Body of pancreas (tissue), 4 donors: Measurements from ENCODE around the gene NPTX1. TPM values are rescaled to one million over a fixed set of nuclear protein-coding genes. Genes with fewer than 3 reads are reported as not detected.

Experiments
- ATAC-seq: fragments of 150-250 bp; one replicate; pipeline ENCODE4 v1.9.1; 2016
- DNase-seq, 4 donors: peaks; one replicate each; pipeline ENCODE4 v3.0.0-alpha.2; 2019
- H3K27ac ChIP-seq, 4 donors: fragments of 200-600 bp; sonication (generic); 1 replicate in 3 of 4; 2 replicates in 1 of 4; pipeline versions ENCODE4 v1.5.1 to v1.6.1; 2016 to 2019; ENCODE audit warnings: mild to moderate bottlenecking in 1 of 4, mixed read lengths in 1 of 4, moderate library complexity in 1 of 4
- H3K27me3 ChIP-seq, 2 donors: fragments of 200-600 bp; sonication (generic); one replicate each; pipeline ENCODE4 v1.6.0; 2016; ENCODE audit warnings: mild to moderate bottlenecking in 1 of 2
- H3K36me3 ChIP-seq, 2 donors: fragments of 200-600 bp; sonication (generic); replicated peaks in 1 of 2; 2 replicates each; pipeline ENCODE4 v1.5.1; 2016; ENCODE audit warnings: low read depth in 2 of 2; ENCODE audit not compliant: insufficient read depth in 1 of 2
- H3K4me1 ChIP-seq: fragments of 200-600 bp; sonication (generic); one replicate; pipeline ENCODE4 v1.6.0; 2016
- H3K4me3 ChIP-seq, 2 donors: fragments of 200-600 bp; sonication (generic); 1 replicate in 1 of 2; 2 replicates in 1 of 2; pipeline ENCODE4 v1.5.1; 2016 to 2019
- H3K9me3 ChIP-seq, 3 donors: fragments of 200-600 bp; sonication (generic); 1 replicate in 2 of 3; 2 replicates in 1 of 3; pipeline ENCODE4 v1.5.1; 2016
- POLR2A ChIP-seq, 3 donors: fragments of 450-650 bp; IDR thresholded peaks; one replicate each; pipeline ENCODE4 v1.6.1; 2016; ENCODE audit warnings: antibody characterized with exemption in 3 of 3, mild to moderate bottlenecking in 2 of 3
- WGBS, 2 donors: methylation state at CpG; one replicate each; pipeline ENCODE4 v1.1.5; 2017; 5-methylcytosine and 5-hydroxymethylcytosine counted together
- intact Hi-C: fragments of 100-400 bp; cut with DNase I; formaldehyde crosslinking; loops from one replicate; pipeline ENCODE4 v1.15.1; 2023
- total RNA-seq, 2 donors: library from RNA; depleted of rRNA; stranded (reverse); fragments of >200 nt; gene quantifications; one replicate each; pipeline ENCODE4 v1.1.0, GENCODE V29; 2016
- TF ChIP-seq, protein P1 (sequence below), 7 experiments: fragments of 450-650 bp in 4 of 7; fragments of 200-600 bp in 3 of 7; sonication (generic) in 3 of 7; IDR thresholded peaks; one replicate each; pipeline ENCODE4 v1.5.1; 2016 to 2019; ENCODE audit warnings: antibody characterized with exemption in 7 of 7

NPTX1 gene
- total RNA-seq, 2 donors from 2014 or later = 0.26 TPM; not detected in 1

DNA sequence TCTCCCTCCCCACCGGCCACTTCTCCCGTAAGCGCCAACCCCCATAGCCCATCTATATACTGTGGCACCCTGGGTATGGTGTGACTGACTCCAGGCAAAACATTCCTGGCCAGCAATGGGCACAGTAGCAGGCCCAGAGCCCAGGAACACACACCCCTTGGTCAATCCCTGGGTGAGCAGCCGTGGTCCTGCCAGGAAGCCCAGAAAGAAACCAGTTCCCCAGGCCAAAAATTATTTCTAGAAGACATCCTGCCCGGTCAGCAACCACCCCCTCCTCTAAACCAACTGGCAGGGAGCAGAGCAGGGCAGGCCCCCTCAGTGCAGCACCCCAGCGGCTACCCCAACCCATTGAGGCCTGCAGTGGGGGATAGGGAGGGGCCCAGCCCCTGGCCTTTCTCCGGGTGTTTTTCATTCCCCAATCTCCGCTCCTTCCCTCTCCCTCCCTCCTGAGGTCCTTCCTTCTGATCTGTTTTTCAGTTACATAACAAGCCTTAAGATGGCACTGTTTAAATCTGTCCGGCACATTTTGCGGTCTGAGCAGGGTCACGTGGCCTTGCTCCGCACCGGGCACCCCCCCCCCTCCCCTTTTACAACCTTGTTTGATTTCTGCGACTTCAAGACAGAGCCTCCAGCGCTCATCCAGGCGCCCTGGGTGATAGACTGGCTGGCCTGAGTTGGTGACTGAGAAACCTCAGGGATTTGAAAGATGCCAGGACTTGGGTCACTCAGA is 2.0 kb downstream of the NPTX1 start:
- intact Hi-C loops = no loop called here
- ATAC-seq = no peak
- Histone ChIP-seq H3K4me3 (no peak overlapping the region), H3K9me3 (no peaks in the 10 kb centered on the region), H3K27ac (no peak overlapping the region), H3K36me3 (no peaks in the 10 kb centered on the region), H3K27me3 (peaks cover 0 to 52% of the 10 kb centered on the region in 2 donors), H3K4me1 (peaks cover 43% of the 10 kb centered on the region)
- whole genome bisulfite sequencing, 2 donors = 22 to 28% methylated on average over 14 to 16 of the region's 16 CpGs
- TF ChIP-seq POLR2A (IDR thresholded peaks at IDR 0.05) = no peak
- TF ChIP-seq, protein P1, sequence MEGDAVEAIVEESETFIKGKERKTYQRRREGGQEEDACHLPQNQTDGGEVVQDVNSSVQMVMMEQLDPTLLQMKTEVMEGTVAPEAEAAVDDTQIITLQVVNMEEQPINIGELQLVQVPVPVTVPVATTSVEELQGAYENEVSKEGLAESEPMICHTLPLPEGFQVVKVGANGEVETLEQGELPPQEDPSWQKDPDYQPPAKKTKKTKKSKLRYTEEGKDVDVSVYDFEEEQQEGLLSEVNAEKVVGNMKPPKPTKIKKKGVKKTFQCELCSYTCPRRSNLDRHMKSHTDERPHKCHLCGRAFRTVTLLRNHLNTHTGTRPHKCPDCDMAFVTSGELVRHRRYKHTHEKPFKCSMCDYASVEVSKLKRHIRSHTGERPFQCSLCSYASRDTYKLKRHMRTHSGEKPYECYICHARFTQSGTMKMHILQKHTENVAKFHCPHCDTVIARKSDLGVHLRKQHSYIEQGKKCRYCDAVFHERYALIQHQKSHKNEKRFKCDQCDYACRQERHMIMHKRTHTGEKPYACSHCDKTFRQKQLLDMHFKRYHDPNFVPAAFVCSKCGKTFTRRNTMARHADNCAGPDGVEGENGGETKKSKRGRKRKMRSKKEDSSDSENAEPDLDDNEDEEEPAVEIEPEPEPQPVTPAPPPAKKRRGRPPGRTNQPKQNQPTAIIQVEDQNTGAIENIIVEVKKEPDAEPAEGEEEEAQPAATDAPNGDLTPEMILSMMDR (IDR thresholded peaks at IDR 0.05) = no peak
- no peak for DNase-seq

DNA sequence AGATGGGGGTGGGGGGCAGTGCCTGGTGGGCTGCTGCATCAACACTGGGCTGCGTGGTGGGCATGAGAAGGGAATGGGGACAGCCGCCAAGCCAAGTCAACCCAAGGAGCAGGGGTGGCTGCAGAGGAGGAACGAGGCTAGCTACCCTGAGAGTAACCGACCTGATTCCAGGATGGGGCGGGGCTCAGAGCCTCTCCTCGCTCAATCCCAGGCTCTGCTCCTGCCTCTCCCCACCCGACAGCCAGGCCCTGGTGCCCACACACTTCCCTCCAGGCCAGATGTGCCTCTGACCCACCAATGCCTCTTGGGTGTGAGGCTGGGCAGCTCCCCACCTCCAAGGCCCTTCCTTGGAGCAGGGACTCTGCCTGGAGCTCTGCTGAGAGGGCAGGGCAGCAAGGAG is 2.7 kb downstream of the NPTX1 start:
- intact Hi-C loops = no loop called here
- Histone ChIP-seq H3K4me1 (peaks cover 42% of the 10 kb centered on the region), H3K36me3 (no peaks in the 10 kb centered on the region), H3K9me3 (no peaks in the 10 kb centered on the region), H3K27me3 (peaks cover 0 to 45% of the 10 kb centered on the region in 2 donors), H3K4me3 (no peak overlapping the region), H3K27ac (no peak overlapping the region)
- TF ChIP-seq POLR2A (IDR thresholded peaks at IDR 0.05) = no peak
- TF ChIP-seq, protein P1 (IDR thresholded peaks at IDR 0.05) = no peak
- no peak for ATAC-seq
- no peak for DNase-seq
- 61% methylated on average over 7 of the region's 7 CpGs; no CpG with 5 or more reads in 1 of the 2 donors for whole genome bisulfite sequencing, 2 donors

DNA sequence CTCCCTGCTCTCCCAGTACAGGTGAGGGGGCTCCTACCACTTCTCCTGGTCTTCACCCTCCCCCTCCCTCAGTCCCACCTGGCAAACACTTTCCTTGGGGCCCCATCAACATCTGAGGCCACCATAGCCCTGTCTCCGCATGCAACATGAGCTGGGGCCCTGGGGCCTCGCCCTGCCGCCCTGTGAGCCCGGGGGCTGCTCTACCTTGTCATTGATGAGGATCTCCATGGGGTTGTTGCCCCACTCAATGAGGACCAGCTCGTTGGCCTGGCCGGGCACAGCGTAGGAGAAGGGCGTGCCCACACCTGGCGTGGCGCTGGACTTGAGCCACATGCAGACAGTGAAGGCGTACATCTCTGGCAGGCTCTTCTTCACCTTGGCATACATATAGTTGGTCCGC is 3.4 kb downstream of the NPTX1 start:
- Histone ChIP-seq H3K9me3 (no peaks in the 10 kb centered on the region), H3K27ac (no peak overlapping the region), H3K4me1 (peaks cover 35% of the 10 kb centered on the region), H3K27me3 (peaks cover 0 to 43% of the 10 kb centered on the region in 2 donors), H3K36me3 (no peaks in the 10 kb centered on the region), H3K4me3 (no peak overlapping the region)
- no peak for ATAC-seq
- DNase-seq = no peak
- 84 to 90% methylated on average over 9 to 12 of the region's 12 CpGs for WGBS, 2 donors
- TF ChIP-seq, protein P1 (IDR thresholded peaks at IDR 0.05) = no peak
- TF ChIP-seq POLR2A (IDR thresholded peaks at IDR 0.05) = no peak
- intact Hi-C loops = no loop called here

DNA sequence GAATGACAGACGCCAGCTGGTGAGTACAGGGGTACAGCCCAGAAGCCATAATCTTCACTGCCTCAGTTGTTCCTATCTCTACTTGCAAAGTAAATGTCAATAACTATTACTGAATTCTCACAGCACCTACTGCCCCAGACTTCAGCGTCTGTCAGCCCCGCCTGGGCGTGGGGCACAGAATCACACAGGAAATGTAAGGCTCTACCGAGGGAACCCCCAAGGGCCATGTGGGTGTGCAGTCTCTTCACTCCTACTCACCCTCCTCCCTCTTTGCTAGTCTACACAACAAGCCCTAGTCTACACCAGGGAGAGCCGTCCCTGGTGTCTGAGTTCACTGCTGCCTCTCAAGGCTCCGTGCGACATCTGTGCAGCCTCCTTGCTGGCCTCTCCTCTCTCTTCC is 4.5 kb downstream of the NPTX1 start:
- Histone ChIP-seq H3K9me3 (no peaks in the 10 kb centered on the region), H3K4me3 (no peak overlapping the region), H3K4me1 (peaks cover 24% of the 10 kb centered on the region), H3K27ac (no peak overlapping the region), H3K27me3 (peaks cover 0 to 36% of the 10 kb centered on the region in 2 donors), H3K36me3 (no peaks in the 10 kb centered on the region)
- TF ChIP-seq, protein P1 (IDR thresholded peaks at IDR 0.05) = no peak
- TF ChIP-seq POLR2A (IDR thresholded peaks at IDR 0.05) = no peak
- WGBS, 2 donors = 75 to 76% methylated on average over 8 of the region's 8 CpGs
- no peak for ATAC-seq
- intact Hi-C loops = no loop called here
- DNase-seq = no peak

DNA sequence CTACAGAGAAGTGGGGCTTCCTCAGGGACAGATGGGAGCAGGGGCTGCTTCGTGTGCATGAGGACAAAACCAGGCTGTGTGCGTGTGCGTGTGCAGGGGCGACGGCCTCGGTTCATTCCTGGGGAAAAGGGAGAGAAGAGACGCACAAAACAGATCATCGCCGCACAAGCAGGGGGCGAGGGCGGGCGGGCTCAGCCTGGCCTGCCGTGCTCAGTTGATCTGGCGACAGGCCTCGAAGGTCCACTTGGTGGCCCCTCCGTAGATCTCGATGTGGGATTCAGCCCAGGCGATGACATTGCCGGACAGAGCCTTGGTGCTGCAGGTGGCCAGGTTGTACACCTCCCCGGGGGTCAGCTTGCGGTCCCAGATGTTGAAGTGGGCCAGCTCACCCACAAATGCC is 5.8 kb downstream of the NPTX1 start:
- Histone ChIP-seq H3K27me3 (peaks cover 0 to 24% of the 10 kb centered on the region in 2 donors), H3K4me3 (no peak overlapping the region), H3K27ac (no peak overlapping the region), H3K36me3 (no peaks in the 10 kb centered on the region), H3K4me1 (peaks cover 12% of the 10 kb centered on the region), H3K9me3 (no peaks in the 10 kb centered on the region)
- TF ChIP-seq, protein P1 (IDR thresholded peaks at IDR 0.05) = no peak
- no peak for TF ChIP-seq POLR2A (IDR thresholded peaks at IDR 0.05)
- intact Hi-C loops = no loop called here
- ATAC-seq (no peak), DNase-seq (no peak)
- WGBS, 2 donors = 72 to 75% methylated on average over 18 to 21 of the region's 21 CpGs
